Islet precursor cell (in vitro differentiated cells): ENCODE data around the gene CCDC34.

Source experiments
- DNase-seq: peaks from one replicate; pipeline ENCODE4 v3.0.0-alpha.2; 2018

The CCDC34 gene

GRCh38 chr11:27362749-27363575 lies at the start of gene CCDC34:
Gene CCDC34 (minus strand): TSS chr11:27363215. CDS start chr11:27363194, 21 bp downstream.
- DNase-seq, result peak; percentile 96

GRCh38 chr11:27412192-27412691 lies 49.2 kb upstream of the CCDC34 start:
- DNase-seq, result no peak

DNA sequence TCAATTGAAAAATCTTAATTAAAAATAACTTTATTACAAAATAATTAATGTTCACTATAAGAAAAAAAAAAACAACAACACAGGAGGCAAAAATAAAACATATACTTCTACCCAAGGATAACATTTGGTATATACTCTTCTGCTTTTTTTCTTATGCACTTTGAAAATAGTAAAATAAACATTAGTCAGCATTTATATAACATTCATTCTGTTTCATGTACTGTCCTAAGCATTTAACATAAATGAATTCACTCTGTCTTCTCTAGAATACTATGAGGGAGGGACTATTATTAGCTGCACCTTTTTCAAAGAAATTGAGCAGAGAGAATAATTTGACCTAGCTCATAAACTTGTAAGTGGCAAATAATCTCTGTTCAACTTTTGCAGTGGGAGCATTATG lies 48.3 kb upstream of the CCDC34 start:
- DNase-seq, result no peak

- DNase-seq, result no peak
These were observed 47.3 kb upstream of the CCDC34 start for GRCh38 chr11:27410272-27410671.

- no peak for DNase-seq
These were observed 46.7 kb upstream of the CCDC34 start for GRCh38 chr11:27409742-27410141.

- DNase-seq, result no peak
These were observed 46.0 kb upstream of the CCDC34 start for GRCh38 chr11:27409049-27409448.

- DNase-seq, result no peak
These were observed 45.3 kb upstream of the CCDC34 start for GRCh38 chr11:27408246-27408800.

DNA sequence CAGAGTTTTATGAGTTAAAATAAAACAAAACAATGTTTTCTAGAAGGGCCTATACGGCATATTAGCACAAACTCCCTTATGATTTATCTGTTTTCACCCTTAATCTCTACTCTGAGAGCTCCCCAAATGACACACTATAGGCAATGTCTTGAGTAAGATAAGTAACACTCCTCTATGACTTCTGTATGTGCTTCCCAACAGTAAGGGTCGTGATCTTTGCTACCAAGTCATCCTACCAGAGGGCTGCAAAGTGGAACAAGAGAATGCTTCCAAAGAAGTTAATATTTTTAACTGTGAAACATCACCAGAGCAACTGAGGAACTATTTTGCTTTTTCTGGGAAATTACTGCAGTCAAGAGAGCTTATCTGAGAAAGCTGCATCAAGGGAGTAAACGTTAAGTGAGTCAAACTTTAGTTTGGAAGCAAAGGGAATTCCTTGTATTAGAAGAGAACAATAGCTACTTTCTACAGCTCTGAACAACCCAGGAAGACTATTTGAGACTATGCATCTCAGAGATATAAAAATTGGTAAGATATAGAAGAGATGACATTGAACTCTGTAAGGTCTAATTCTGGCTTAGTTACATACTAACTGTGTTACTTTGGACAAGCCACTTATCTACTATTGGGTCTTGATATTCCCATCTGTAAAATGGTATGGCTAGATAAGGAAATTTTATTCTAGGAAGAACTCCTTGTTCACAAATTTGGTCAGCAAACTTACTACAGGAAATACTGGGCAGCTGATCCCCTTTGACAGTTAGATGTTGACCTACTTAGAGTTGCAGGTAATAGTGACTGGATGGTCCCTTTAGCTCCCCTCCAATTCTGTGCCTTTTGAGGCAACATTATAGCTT lies 43.7 kb upstream of the CCDC34 start:
- DNase-seq, result no peak

DNA sequence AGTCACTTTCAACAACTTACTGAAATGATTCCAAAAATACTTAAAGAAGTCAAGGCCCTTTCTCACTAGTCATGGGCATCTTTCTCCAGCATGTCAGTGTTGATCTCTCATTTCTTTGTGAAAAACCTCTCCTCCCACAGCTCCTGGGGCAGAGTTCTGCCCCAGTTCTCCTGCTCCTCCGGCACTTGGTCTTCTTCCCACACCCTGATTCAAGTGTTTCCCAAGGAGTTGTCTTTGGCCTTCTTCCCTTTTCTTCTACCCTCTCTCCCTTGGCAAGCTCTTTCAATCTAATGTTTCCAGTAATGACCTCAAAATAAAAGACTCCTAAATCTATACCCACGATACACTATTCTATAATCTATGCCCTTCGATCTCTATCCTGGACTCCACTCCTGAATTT lies 42.1 kb upstream of the CCDC34 start:
- no peak for DNase-seq

DNA sequence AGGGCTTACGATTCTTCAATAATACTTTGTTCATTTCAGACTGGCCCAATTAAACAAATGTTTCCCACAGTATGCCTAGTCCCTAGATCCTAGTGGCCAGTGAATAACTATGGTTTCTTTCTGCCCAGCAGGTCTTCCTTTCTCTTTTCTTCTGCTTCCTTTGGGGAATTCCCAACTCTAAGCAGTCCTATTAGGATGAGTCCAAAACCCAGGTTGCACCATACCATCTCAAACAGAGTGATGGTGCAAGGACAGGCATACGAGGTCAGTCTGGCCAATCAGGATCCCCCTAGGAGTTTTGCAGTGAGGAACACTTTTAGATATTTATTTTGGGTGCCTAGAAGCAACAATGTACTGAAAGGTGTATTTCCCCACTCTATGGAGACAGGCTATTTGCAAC lies 41.4 kb upstream of the CCDC34 start:
- no peak for DNase-seq

GRCh38 chr11:27403195-27403594 lies 40.2 kb upstream of the CCDC34 start:
- no peak for DNase-seq

DNA sequence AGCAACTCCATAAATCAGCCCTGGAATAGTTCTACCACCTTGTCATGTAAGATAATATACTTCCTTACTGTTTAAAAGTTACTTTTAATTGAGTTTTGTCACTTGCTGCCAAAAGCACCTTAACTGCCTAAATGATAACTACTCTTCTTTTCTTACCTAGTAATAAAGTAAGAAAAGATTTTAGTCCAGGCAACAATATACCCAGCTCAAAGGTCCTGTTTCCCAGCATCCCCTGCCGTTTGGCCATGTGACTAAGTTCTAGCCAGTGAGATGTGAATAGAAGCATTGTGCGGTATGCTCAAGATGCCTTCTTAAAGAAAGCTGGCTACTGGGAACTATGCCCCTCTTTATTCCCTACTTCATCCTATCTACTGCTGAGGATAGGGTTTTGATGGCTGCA lies 39.4 kb upstream of the CCDC34 start:
- DNase-seq, result no peak

- DNase-seq, result no peak
These were observed 38.9 kb upstream of the CCDC34 start for GRCh38 chr11:27401833-27402316.

DNA sequence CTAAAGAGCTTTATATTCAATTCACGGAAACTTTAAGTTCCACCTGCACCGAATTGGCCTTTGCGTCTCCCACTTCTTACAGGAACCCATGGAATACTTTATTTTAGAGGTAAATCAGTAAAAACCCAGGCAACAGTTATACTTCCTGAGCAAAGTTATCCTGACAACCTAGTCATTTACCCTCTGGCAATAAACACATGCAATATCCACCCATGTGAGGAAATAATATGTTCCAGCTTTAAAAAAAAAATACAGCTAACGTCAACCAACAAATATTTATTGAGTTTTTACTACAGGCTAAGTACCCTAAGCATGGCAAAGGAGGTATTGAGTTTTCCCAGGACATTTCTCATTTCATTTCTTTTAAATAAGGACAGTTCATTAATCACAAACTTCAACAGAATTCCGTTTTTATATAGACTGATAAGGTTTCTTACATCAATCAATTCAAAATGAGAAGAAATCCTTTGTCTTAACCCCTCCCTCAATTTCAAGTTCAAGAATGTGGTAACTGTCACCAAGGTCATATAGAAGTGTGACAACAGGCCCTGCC lies 38.3 kb upstream of the CCDC34 start:
- DNase-seq, result no peak

- DNase-seq, result no peak
These were observed 35.4 kb upstream of the CCDC34 start for GRCh38 chr11:27398400-27398770.

GRCh38 chr11:27397624-27398399 lies 34.8 kb upstream of the CCDC34 start:
- no peak for DNase-seq

DNA sequence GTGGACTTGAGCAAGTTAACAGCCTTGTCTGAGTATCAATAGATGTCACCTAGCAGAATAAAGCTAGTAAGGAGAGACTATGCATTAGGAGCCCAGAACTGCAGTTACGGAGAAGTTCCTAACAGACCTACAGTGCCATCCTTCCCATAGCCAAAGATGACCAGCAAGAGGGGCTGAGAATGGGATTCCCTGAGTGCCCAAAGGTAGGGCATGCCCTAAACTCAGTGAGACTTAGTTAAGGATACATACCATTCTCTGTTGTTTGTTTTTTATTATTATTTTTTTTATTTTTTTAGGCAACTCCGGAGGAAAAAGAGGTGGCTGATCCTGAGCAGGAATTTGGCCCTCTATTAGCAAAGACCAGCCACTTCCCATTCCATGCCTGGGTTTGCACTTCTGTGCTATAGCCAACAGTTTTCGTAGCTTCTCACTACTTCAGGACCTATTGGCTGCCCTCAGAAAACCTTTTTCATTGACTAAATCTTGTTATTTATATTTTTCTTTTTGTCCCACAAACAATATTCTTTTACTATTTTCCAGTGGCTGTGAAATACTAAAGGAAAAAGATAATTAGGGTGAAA lies 33.3 kb upstream of the CCDC34 start:
- DNase-seq, result no peak

DNA sequence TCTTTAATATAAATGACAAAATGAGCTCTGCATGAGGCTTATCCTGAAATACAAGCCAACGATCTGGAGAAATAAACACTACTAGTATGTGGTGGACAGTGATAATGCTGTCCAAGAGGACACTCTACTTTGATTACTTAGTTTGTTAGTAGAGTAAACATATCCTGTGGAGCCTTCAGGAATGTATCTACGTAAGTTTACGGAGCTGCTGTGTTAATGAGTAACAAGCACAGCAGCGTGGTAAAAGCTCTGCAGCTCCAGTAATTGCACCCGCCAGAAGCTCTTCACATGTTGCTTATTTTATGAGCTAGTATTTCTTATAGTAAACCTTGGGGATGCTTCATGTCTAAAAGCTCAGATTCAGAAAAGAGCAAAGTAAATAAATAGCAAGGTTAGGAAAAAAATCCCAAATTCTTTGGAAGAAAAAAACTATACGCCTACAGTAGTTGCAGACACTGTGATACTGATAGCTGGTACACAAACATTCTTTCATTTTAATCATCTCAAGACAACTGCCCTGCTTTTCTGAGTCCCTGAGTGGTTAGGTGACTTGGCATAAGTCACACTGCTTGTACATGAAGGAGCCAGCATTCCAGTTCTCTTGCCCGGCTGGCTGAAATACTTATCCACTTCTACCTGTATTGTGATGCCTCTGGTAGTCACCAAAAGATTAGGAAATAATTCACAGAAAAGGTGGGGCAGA lies 32.7 kb upstream of the CCDC34 start:
- DNase-seq, result peak; percentile 62

DNA sequence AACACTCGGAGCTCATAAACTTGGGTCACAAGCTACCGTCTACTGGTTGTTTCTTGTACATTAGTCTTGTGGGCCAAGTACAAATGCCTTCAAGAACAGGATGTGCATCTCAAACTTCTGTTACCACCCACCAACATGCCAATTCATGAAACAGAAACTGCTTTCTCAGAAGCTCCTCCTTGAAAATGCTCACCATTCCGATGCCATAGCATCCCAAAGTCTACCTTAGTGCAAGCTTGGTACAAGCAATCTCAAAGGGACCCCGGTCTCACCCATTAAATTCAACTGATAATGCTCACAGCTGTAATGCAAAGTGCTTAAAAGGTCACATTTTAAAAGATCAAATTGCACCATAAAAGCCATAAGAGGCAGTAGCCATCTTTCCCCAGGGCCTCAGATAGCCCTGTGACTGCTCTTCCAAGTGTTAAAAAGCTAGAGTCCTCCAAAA lies 31.8 kb upstream of the CCDC34 start:
- no peak for DNase-seq

- no peak for DNase-seq
These were observed 29.5 kb upstream of the CCDC34 start for GRCh38 chr11:27392278-27393114.
